ENCODE data around the gene AFF3. TPM values are rescaled to one million over a fixed set of nuclear protein-coding genes. Genes with fewer than 3 reads are reported as not detected.

AFF3 gene
- total and polyA plus RNA-seq, 10 of the 15 experiments (the other 5 are each of a cell fraction or from before 2014, with no cell fraction given), result 0.26 to 5.5 (median 3.0) TPM

DNA sequence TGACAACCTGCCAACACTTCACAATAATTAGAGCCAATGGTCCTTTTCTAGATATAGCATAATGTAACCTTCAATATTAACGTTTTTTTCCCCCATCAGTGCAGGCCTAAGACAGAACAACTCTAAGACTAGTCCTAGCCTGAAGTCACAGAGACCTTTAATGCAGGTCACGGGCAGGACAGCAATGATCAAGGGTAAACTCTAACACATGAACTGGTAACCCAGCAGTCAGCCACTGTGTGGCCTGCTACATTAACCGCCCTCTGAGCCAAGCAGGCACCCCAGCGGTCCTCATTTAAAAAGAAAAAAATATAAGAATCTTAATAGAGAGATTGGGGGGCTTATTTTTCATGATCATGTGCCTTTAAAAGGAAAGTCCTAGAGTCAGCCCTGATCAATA, 290.6 kb downstream of the AFF3 start (continued):
- no peak for TF ChIP-seq ETV6 (conservative IDR thresholded peaks at IDR 0.05 in 1 of 2, IDR thresholded peaks at IDR 0.05 in 1 of 2; ENCODE audit: borderline replicate concordance in 1 of 2, low read depth in 1 of 2)
- no peak for TF ChIP-seq ZNF622 (IDR thresholded peaks at IDR 0.05)
- TF ChIP-seq CREB1 (IDR thresholded peaks at IDR 0.05; ENCODE audit: low read depth), result no peak
- TF ChIP-seq, protein P1, sequence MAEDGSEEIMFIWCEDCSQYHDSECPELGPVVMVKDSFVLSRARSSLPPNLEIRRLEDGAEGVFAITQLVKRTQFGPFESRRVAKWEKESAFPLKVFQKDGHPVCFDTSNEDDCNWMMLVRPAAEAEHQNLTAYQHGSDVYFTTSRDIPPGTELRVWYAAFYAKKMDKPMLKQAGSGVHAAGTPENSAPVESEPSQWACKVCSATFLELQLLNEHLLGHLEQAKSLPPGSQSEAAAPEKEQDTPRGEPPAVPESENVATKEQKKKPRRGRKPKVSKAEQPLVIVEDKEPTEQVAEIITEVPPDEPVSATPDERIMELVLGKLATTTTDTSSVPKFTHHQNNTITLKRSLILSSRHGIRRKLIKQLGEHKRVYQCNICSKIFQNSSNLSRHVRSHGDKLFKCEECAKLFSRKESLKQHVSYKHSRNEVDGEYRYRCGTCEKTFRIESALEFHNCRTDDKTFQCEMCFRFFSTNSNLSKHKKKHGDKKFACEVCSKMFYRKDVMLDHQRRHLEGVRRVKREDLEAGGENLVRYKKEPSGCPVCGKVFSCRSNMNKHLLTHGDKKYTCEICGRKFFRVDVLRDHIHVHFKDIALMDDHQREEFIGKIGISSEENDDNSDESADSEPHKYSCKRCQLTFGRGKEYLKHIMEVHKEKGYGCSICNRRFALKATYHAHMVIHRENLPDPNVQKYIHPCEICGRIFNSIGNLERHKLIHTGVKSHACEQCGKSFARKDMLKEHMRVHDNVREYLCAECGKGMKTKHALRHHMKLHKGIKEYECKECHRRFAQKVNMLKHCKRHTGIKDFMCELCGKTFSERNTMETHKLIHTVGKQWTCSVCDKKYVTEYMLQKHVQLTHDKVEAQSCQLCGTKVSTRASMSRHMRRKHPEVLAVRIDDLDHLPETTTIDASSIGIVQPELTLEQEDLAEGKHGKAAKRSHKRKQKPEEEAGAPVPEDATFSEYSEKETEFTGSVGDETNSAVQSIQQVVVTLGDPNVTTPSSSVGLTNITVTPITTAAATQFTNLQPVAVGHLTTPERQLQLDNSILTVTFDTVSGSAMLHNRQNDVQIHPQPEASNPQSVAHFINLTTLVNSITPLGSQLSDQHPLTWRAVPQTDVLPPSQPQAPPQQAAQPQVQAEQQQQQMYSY (CRISPR knock-in tag; IDR thresholded peaks at IDR 0.05), result no peak
- TF ChIP-seq EZH2 (IDR thresholded peaks at IDR 0.05; ENCODE audit: borderline replicate concordance, control insufficient read depth, low read depth, low read length), result no peak

DNA sequence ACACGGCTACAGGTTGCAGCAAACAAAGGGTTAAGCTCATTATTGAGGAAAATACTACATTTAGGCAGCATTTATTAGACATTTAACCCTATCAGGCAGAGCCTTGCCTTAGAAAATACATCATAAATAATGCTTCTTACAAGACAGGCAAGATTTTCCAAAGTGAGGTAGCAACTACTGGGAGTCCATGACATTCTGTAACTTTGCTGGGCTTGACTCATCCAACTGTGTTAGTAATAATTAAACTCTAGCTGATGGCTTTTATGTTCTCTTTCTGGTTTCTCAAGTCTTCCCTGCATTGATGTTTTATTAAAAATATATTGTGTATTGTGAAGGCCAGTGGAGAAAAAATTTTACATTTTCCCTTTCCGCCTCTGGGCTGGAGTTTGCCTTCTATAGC, 291.3 kb downstream of the AFF3 start:
- H2AFZ ChIP-seq (ENCODE audit: control insufficient read depth, low read depth, low read length), result no peak overlapping the region
- ChIA-PET POLR2A (no interaction called here), SMC1A (ENCODE audit: uncharacterized antibody, unreplicated experiment) (no interaction called here), CTCF (no interaction called here), RAD21 (ENCODE audit: unreplicated experiment) (no interaction called here)
- no peaks in the 10 kb centered on the region for H4K20me1 ChIP-seq (ENCODE audit: control insufficient read depth, insufficient read depth)
- no peak overlapping the region for H3K9ac ChIP-seq (ENCODE audit: control insufficient read depth, insufficient read depth, low read length)
- ATAC-seq, result no peak
- FAIRE-seq, result no peak
- H3K27me3 ChIP-seq (replicated peaks in 1 of 2; ENCODE audit: control insufficient read depth in 2 of 2, insufficient read depth in 2 of 2, low read length in 1 of 2), result no peaks in the 10 kb centered on the region
- H3K4me1 ChIP-seq (ENCODE audit: control insufficient read depth, insufficient read depth, low read length), result no peaks in the 10 kb centered on the region
- no peaks in the 10 kb centered on the region for H3K79me2 ChIP-seq (ENCODE audit: control insufficient read depth, insufficient read depth, low read length)
- in situ Hi-C loops (cut with MboI) (no loop called here), intact Hi-C loops (cut with micrococcal nuclease; ENCODE audit: unreplicated experiment) (no loop called here)
- H3K4me2 ChIP-seq (ENCODE audit: control insufficient read depth, insufficient read depth), result no peak overlapping the region
- H3K36me3 ChIP-seq (ENCODE audit: control insufficient read depth in 2 of 2, insufficient read depth in 2 of 2, low read length in 1 of 2), result no peaks in the 10 kb centered on the region
- no TSS peak for BruUV-seq (replicated peaks)
- WGBS (ENCODE audit: insufficient coverage, insufficient replicate concordance, low lambda C conversion rate, missing lambda C conversion rate), result 29% methylated on average over 2 of the region's 2 CpGs
- H3K27ac ChIP-seq (ENCODE audit: control insufficient read depth, insufficient read depth), result no peak overlapping the region
- DNase-seq (ENCODE audit: low read depth, low spot score), result no peak
- H3K4me3 ChIP-seq, result no peak overlapping the region
- H3K9me3 ChIP-seq (replicated peaks; ENCODE audit: control insufficient read depth, insufficient read depth, low read length), result no peaks in the 10 kb centered on the region
- no peak for TF ChIP-seq SREBF1 (IDR thresholded peaks at IDR 0.05; ENCODE audit: low read length)
- no peak for TF ChIP-seq NR2F1 (conservative IDR thresholded peaks at IDR 0.05)
- no peak for TF ChIP-seq JUNB (IDR thresholded peaks at IDR 0.05)
- TF ChIP-seq NRF1 (conservative IDR thresholded peaks at IDR 0.05; ENCODE audit: low read depth, low read length), result no peak
- no peak for TF ChIP-seq JUND (IDR thresholded peaks at IDR 0.05; ENCODE audit: low read depth, low read length)
- no peak for TF ChIP-seq ASH2L (IDR thresholded peaks at IDR 0.05; ENCODE audit: borderline replicate concordance, low read depth)
- TF ChIP-seq TBL1XR1 (IDR thresholded peaks at IDR 0.05; ENCODE audit: low read depth, low read length), result no peak
- TF ChIP-seq NR2C2 (IDR thresholded peaks at IDR 0.05; ENCODE audit: borderline replicate concordance, control insufficient read depth, insufficient read length, low read depth), result no peak
- TF ChIP-seq, protein P1 (CRISPR knock-in tag; IDR thresholded peaks at IDR 0.05), result no peak
- TF ChIP-seq FOXM1 (IDR thresholded peaks at IDR 0.05; ENCODE audit: low read depth, low read length), result no peak
- no peak for TF ChIP-seq SUPT20H (IDR thresholded peaks at IDR 0.05; ENCODE audit: borderline replicate concordance, control insufficient read depth, low read depth, low read length)
- no peak for TF ChIP-seq TARDBP (IDR thresholded peaks at IDR 0.05; ENCODE audit: borderline replicate concordance)

Measured in GM12878 (cell line).